Immature natural killer cell (primary cell): ENCODE results near the gene PIK3C2G. TPM values are rescaled to one million over a fixed set of nuclear protein-coding genes. Genes with fewer than 3 reads are reported as not detected.

Experiments used
- DNase-seq, 3 donors: peaks; one replicate each; pipeline ENCODE4 v3.0.0; 2022; ENCODE audit warnings: mixed read lengths in 1 of 3
- H3K27ac Mint-ChIP-seq, 6 donors: one replicate each; pipeline ENCODE4 v1.8.0; 2020; ENCODE audit warnings: mixed read lengths in 6 of 6, mild to moderate bottlenecking in 5 of 6, inconsistent platforms in 4 of 6, moderate library complexity in 3 of 6
- H3K27me3 Mint-ChIP-seq, 3 donors: one replicate each; pipeline ENCODE4 v1.8.0; 2020 to 2021; ENCODE audit warnings: low read depth in 3 of 3, mild to moderate bottlenecking in 3 of 3, mixed read lengths in 3 of 3, moderate library complexity in 3 of 3, inconsistent platforms in 1 of 3
- H3K36me3 Mint-ChIP-seq, 3 donors: one replicate each; pipeline ENCODE4 v1.8.0; 2020; ENCODE audit warnings: mixed read lengths in 3 of 3, inconsistent platforms in 2 of 3, mild to moderate bottlenecking in 2 of 3
- H3K4me1 Mint-ChIP-seq, 2 donors: one replicate each; pipeline ENCODE4 v1.8.0; 2020; ENCODE audit warnings: inconsistent platforms in 2 of 2, mild to moderate bottlenecking in 2 of 2, mixed read lengths in 2 of 2, moderate library complexity in 1 of 2
- H3K4me3 Mint-ChIP-seq, 5 donors: one replicate each; pipeline ENCODE4 v1.8.0; 2020; ENCODE audit warnings: mild to moderate bottlenecking in 5 of 5, mixed read lengths in 5 of 5, inconsistent platforms in 3 of 5, moderate library complexity in 3 of 5
- H3K9me3 Mint-ChIP-seq, 6 donors: one replicate each; pipeline ENCODE4 v1.8.0; 2020; ENCODE audit warnings: mild to moderate bottlenecking in 6 of 6, mixed read lengths in 6 of 6, inconsistent platforms in 4 of 6, moderate library complexity in 3 of 6
- polyA plus RNA-seq, 3 donors: library from polyadenylated mRNA; unstranded; fragments of 300-500 nt; fragmentation: Illumina TruSeq; gene quantifications; one replicate each; pipeline ENCODE4 v1.2.3, GENCODE V29; 2021

Gene PIK3C2G
- polyA plus RNA-seq, 3 donors from 2014 or later = not detected

- H3K4me1 Mint-ChIP-seq = no peaks in the 10 kb centered on the region
- no peak overlapping the region for H3K27ac Mint-ChIP-seq
- no peak for DNase-seq
- H3K9me3 Mint-ChIP-seq = peaks cover 0 to 22% (median 9%) of the 10 kb centered on the region in 6 donors
- no peaks in the 10 kb centered on the region for H3K27me3 Mint-ChIP-seq
- H3K36me3 Mint-ChIP-seq = no peaks in the 10 kb centered on the region
- no peak overlapping the region for H3K4me3 Mint-ChIP-seq
Observed at GRCh38 chr12:18552829-18553228, 291.5 kb downstream of the PIK3C2G start.

- Mint-ChIP-seq H3K4me3 (no peak overlapping the region), H3K9me3 (peaks cover 0 to 10% (median 5%) of the 10 kb centered on the region in 6 donors), H3K36me3 (no peaks in the 10 kb centered on the region), H3K27me3 (no peaks in the 10 kb centered on the region), H3K27ac (no peak overlapping the region), H3K4me1 (no peaks in the 10 kb centered on the region)
- DNase-seq = no peak
Observed at GRCh38 chr12:18556161-18556560, 294.8 kb downstream of the PIK3C2G start.

- DNase-seq = no peak
- Mint-ChIP-seq H3K27ac (no peak overlapping the region), H3K36me3 (no peaks in the 10 kb centered on the region), H3K4me3 (no peak overlapping the region), H3K27me3 (no peaks in the 10 kb centered on the region), H3K9me3 (peaks cover 0 to 14% (median 0%) of the 10 kb centered on the region in 6 donors), H3K4me1 (no peaks in the 10 kb centered on the region)
Observed at GRCh38 chr12:18559242-18559641, 297.9 kb downstream of the PIK3C2G start.

GRCh38 chr12:18562531-18562930 is 301.2 kb downstream of the PIK3C2G start:
- H3K4me3 Mint-ChIP-seq = no peak overlapping the region
- no peak for DNase-seq
- H3K27me3 Mint-ChIP-seq = no peaks in the 10 kb centered on the region
- no peaks in the 10 kb centered on the region for H3K4me1 Mint-ChIP-seq
- H3K27ac Mint-ChIP-seq = no peak overlapping the region
- peaks cover 0 to 17% (median 3%) of the 10 kb centered on the region in 6 donors for H3K9me3 Mint-ChIP-seq
- no peaks in the 10 kb centered on the region for H3K36me3 Mint-ChIP-seq

GRCh38 chr12:18564306-18564705 is 303.0 kb downstream of the PIK3C2G start:
- H3K4me3 Mint-ChIP-seq = no peak overlapping the region
- no peaks in the 10 kb centered on the region for H3K36me3 Mint-ChIP-seq
- no peaks in the 10 kb centered on the region for H3K4me1 Mint-ChIP-seq

GRCh38 chr12:18567787-18568186 is 306.5 kb downstream of the PIK3C2G start:
- no peak overlapping the region for H3K4me3 Mint-ChIP-seq
- no peaks in the 10 kb centered on the region for H3K4me1 Mint-ChIP-seq
- no peaks in the 10 kb centered on the region for H3K36me3 Mint-ChIP-seq
- H3K9me3 Mint-ChIP-seq = peaks cover 0 to 21% (median 9%) of the 10 kb centered on the region in 6 donors
- DNase-seq = no peak
- H3K27ac Mint-ChIP-seq = no peak overlapping the region
- H3K27me3 Mint-ChIP-seq = peaks cover 0 to 2% (median 0%) of the 10 kb centered on the region in 3 donors

More at GRCh38 chr12:18564306-18564705, 303.0 kb downstream of the PIK3C2G start:
- Mint-ChIP-seq H3K27me3 (peaks cover 0 to 2% (median 0%) of the 10 kb centered on the region in 3 donors), H3K9me3 (peaks cover 0 to 25% (median 8%) of the 10 kb centered on the region in 6 donors), H3K27ac (no peak overlapping the region)
- DNase-seq = no peak

- Mint-ChIP-seq H3K36me3 (no peaks in the 10 kb centered on the region), H3K9me3 (peaks cover 0 to 30% (median 14%) of the 10 kb centered on the region in 6 donors), H3K4me3 (no peak overlapping the region), H3K27me3 (peaks cover 0 to 2% (median 0%) of the 10 kb centered on the region in 3 donors), H3K4me1 (no peaks in the 10 kb centered on the region), H3K27ac (no peak overlapping the region)
- DNase-seq = no peak
Observed at GRCh38 chr12:18570543-18570942, 309.2 kb downstream of the PIK3C2G start.

GRCh38 chr12:18576104-18576626 is 314.8 kb downstream of the PIK3C2G start:
- no peak for DNase-seq
- Mint-ChIP-seq H3K27ac (no peak overlapping the region), H3K36me3 (no peaks in the 10 kb centered on the region), H3K27me3 (no peaks in the 10 kb centered on the region), H3K4me1 (no peaks in the 10 kb centered on the region), H3K9me3 (peaks cover 2 to 30% (median 10%) of the 10 kb centered on the region in 6 donors), H3K4me3 (no peak overlapping the region)

GRCh38 chr12:18576648-18577047 is 315.3 kb downstream of the PIK3C2G start:
- DNase-seq = no peak
- no peaks in the 10 kb centered on the region for H3K27me3 Mint-ChIP-seq
- no peak overlapping the region for H3K27ac Mint-ChIP-seq
- H3K9me3 Mint-ChIP-seq = peaks cover 4 to 30% (median 14%) of the 10 kb centered on the region in 6 donors
- no peaks in the 10 kb centered on the region for H3K4me1 Mint-ChIP-seq
- H3K36me3 Mint-ChIP-seq = no peaks in the 10 kb centered on the region
- no peak overlapping the region for H3K4me3 Mint-ChIP-seq

- Mint-ChIP-seq H3K27me3 (no peaks in the 10 kb centered on the region), H3K36me3 (no peaks in the 10 kb centered on the region), H3K4me3 (no peak overlapping the region), H3K27ac (no peak overlapping the region), H3K9me3 (peaks cover 4 to 28% (median 19%) of the 10 kb centered on the region in 6 donors), H3K4me1 (no peaks in the 10 kb centered on the region)
- DNase-seq = no peak
Observed at GRCh38 chr12:18578191-18578590, 316.9 kb downstream of the PIK3C2G start.

- DNase-seq = no peak
- Mint-ChIP-seq H3K27me3 (peaks cover 0 to 1% (median 0%) of the 10 kb centered on the region in 3 donors), H3K9me3 (peaks cover 8 to 34% (median 21%) of the 10 kb centered on the region in 6 donors), H3K36me3 (no peaks in the 10 kb centered on the region), H3K4me1 (no peaks in the 10 kb centered on the region), H3K4me3 (no peak overlapping the region), H3K27ac (no peak overlapping the region)
Observed at GRCh38 chr12:18580291-18580690, 319.0 kb downstream of the PIK3C2G start.

GRCh38 chr12:18580706-18581105 is 319.4 kb downstream of the PIK3C2G start:
- no peaks in the 10 kb centered on the region for H3K36me3 Mint-ChIP-seq
- DNase-seq = no peak
- no peak overlapping the region for H3K4me3 Mint-ChIP-seq
- peaks cover 12 to 34% (median 25%) of the 10 kb centered on the region in 6 donors for H3K9me3 Mint-ChIP-seq
- H3K27me3 Mint-ChIP-seq = peaks cover 0 to 1% (median 0%) of the 10 kb centered on the region in 3 donors
- H3K27ac Mint-ChIP-seq = no peak overlapping the region
- H3K4me1 Mint-ChIP-seq = no peaks in the 10 kb centered on the region

GRCh38 chr12:18581232-18581962 is 320.1 kb downstream of the PIK3C2G start:
- H3K4me1 Mint-ChIP-seq = no peaks in the 10 kb centered on the region
- H3K27me3 Mint-ChIP-seq = peaks cover 0 to 1% (median 0%) of the 10 kb centered on the region in 3 donors
- no peak overlapping the region for H3K27ac Mint-ChIP-seq
- H3K4me3 Mint-ChIP-seq = no peak overlapping the region
- peaks cover 12 to 36% (median 30%) of the 10 kb centered on the region in 6 donors for H3K9me3 Mint-ChIP-seq
- DNase-seq = no peak
- no peaks in the 10 kb centered on the region for H3K36me3 Mint-ChIP-seq

- Mint-ChIP-seq H3K36me3 (no peaks in the 10 kb centered on the region), H3K27ac (no peak overlapping the region), H3K9me3 (peaks cover 16 to 34% (median 28%) of the 10 kb centered on the region in 6 donors), H3K4me3 (no peak overlapping the region), H3K4me1 (no peaks in the 10 kb centered on the region), H3K27me3 (peaks cover 0 to 1% (median 0%) of the 10 kb centered on the region in 3 donors)
- no peak for DNase-seq
Observed at GRCh38 chr12:18583655-18584054, 322.3 kb downstream of the PIK3C2G start.
